HG02642 (cell line): Measurements from ENCODE around the gene GRID2.
"Not testable (repeated sequence)": the region's sequence is repeated elsewhere in the genome, so short reads cannot be mapped to it uniquely, and the experiment has no call there.

ENCODE experiments used
- ATAC-seq: cut with Tn5 transposase; IDR thresholded peaks from one replicate; pipeline ENCODE4 v1.9.1; 2021; ENCODE audit warnings: mild to moderate bottlenecking; ENCODE audit not compliant: unreplicated experiment, poor library complexity

The GRID2 gene

DNA sequence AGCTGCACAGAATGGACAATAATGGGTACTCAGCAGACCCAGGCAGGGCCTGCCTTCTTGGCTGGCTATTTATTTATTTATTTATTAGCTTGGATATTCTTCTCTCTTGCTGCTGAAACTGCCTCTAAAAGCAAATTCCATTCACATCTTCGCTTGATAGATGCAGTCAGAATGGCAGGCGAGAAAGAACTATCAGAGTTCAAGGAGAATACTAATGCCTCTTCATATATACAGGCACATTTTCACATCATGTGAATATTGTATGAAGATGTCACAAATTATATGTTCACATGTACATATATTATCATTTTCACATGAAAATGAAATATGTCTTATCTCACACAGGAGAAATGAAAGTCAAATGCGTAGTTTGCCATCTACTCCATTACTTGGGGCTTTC, 1045.1 kb downstream of the GRID2 start:
- no peak for ATAC-seq

DNA sequence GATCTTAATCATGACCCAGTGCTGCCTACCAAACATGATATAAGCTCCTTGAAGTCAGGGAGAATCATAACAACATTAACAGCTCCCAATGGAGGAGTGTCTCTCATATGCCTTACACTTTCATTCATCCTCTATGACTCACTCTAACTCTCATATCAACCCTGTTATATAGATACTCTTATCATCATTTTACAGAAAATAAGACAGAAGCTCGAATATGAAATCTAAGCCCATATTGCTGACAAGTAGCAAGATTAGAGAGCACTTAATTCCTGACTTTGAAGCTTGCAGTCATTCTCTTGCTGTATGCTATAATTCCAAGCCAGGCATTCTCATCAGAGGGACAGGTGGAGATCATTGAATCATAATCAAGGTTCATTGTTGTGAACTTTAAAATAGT, 1048.1 kb downstream of the GRID2 start:
- no peak for ATAC-seq

DNA sequence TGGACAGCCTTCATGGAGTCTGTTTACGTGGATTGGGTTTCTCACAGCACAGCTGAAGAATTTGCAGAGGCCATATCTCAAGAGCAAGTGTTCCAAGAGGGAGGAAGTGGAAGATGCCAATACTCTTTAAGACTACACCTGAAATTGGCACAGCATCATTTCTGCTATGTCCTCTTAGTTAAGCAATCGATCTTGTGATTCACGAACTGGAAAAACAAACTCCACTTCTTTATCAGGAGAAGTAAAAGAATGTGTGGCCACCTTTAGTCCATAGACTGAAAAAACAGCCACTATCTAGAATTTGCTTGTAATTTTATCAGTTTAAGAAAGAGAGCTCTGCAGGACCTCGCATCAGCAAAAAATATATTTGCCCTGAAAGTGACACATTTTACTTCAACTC, 1051.6 kb downstream of the GRID2 start:
- no peak for ATAC-seq

- no peak for ATAC-seq
Measured at GRCh38 chr4:93359586-93359985, 1055.8 kb downstream of the GRID2 start.

GRCh38 chr4:93366169-93366755, 1062.5 kb downstream of the GRID2 start:
- ATAC-seq: not testable (repeated sequence)

GRCh38 chr4:93368968-93369367, 1065.2 kb downstream of the GRID2 start:
- ATAC-seq: no peak

GRCh38 chr4:93370256-93370655, 1066.5 kb downstream of the GRID2 start:
- no peak for ATAC-seq

DNA sequence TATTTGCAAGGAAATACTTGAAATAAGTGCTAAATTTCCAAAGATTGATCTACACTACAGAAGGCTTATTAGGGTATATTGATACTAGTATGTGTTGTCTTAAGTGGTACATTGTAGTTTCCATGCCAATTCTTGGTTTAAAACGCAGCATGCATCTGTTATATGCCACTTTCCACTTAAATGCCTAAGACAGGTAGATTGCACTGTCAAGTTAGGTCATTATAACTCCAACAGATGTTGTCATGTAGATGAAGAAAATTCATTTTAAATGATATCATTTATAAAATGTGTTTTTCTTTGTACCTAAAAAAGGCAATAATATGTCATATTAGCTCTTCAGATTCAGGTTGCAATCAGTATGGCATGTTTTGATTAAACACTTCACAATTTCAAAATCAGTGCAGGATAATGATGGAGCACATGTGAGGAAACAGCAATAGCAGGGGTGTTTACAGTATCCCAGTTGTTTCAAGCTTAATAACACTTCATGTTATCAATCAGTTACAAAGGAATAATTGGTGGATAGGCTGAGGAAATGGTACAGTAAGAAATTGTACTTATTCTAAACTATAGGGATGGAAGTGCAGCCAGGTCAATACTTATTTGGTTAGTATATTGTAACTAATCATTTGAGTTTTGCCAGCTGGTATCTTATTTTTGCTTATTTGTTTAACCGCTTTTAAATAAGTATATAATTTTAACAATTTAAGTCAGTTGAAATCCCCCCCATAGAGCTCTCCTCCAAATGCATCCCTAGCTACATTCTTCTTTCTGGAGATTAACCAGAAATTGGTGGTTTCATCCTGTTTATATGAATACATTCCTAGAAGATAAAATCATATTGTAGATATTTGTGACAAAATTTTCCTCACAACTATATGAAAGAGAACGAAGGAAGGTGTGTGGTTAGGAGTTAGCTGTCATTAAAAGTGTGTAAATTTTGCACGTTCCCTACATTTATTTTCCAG, 1070.4 kb downstream of the GRID2 start:
- no peak for ATAC-seq

- ATAC-seq: no peak
Measured at GRCh38 chr4:93384241-93384640, 1080.5 kb downstream of the GRID2 start.

DNA sequence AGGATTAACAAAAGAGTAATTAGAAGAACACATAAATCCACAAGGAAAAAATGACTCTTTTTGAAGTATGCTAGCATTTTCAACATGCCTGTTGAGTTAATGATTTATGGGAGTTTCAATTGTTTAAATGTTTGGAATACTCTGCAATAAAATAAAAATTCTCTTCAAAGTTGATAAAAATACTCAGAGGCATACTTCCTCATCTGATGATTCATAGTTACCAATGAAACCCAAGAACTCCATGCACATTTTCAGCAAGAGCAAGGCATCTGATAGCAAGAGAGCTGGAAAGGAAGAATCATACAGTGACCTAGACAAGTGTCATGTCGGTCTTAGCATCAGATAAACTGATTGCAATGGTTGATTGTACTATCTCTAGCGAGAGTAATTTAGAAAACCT, 1081.1 kb downstream of the GRID2 start:
- no peak for ATAC-seq

- ATAC-seq: no peak
Measured at GRCh38 chr4:93394545-93395081, 1090.8 kb downstream of the GRID2 start.

GRCh38 chr4:93396272-93396671, 1092.5 kb downstream of the GRID2 start:
- ATAC-seq: no peak

DNA sequence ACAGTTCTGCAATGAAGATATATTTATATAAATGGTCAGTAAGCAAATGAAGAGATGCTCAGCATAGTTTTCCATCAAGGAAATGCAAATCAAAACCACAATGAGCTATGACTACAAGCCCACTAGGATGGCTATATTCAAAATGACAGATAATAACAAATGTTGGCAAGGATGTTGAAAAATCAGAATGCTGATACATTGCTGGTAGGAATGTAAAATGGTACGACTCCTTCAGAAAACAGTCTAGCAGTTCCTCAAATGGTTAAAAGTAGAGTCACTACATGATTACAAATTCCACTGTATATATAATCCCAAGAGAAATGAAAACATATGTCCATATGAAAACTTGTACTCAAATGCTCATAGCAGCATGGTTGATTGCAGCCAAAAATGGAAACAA, 1099.8 kb downstream of the GRID2 start:
- ATAC-seq: no peak

GRCh38 chr4:93407493-93408275, 1103.9 kb downstream of the GRID2 start:
- ATAC-seq: no peak

- ATAC-seq: no peak
Measured at GRCh38 chr4:93409035-93409434, 1105.3 kb downstream of the GRID2 start.

- ATAC-seq: no peak
Measured at GRCh38 chr4:93414041-93414550, 1110.3 kb downstream of the GRID2 start.

DNA sequence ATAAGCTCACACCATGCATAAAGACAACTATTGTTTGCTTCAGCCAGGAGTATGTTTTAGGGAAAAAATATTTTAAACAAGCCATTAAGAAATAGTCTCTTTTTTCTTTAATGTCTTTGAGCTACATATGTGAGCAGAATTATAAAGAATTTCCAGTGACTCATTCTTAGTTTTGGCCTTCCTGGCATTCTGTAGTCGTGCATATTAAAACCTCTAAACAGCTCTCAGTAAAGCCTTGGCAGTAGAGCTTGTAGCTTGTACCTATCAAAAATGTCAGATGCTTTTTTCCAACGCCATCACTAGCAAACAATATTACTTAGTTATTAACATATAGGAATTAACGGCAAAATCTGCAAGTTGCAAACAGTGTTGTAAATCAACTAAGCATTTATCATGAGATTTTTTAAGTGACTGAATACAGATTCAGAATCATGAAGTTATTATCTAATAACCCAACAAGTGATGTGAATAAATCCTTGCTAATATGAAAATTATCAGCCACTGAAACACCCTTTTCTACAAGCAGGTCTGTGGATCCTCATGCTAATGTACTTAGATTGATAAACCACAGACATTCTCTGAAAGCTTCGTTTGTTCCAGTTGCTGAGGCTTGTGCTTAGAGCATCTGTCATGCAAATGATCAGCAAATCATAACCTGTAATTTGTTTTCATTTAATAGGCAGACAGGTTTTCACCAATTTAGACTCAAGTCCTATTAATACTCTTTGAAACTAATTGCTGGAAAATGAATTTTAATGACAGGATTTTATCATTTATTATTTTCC, 1112.8 kb downstream of the GRID2 start:
- ATAC-seq: no peak

DNA sequence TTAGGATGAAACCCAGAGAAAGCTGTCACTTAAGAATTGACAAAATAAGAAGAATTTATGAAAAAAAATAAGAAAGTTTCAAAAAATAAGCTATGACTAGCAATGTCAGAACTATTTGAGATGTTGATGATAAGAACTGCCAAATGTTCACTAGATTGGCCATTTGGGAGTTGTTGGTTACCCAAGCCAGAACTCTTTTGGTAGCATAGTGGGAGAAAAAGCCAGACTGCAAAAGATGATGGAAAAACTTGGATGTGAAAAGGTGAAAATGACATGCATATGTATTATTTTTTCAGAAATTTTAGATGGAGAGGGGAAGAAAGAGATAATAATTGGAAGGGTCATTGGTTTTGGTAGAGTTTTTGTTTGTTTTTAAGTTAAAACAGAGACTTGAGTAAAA, 1127.6 kb downstream of the GRID2 start:
- ATAC-seq: no peak

DNA sequence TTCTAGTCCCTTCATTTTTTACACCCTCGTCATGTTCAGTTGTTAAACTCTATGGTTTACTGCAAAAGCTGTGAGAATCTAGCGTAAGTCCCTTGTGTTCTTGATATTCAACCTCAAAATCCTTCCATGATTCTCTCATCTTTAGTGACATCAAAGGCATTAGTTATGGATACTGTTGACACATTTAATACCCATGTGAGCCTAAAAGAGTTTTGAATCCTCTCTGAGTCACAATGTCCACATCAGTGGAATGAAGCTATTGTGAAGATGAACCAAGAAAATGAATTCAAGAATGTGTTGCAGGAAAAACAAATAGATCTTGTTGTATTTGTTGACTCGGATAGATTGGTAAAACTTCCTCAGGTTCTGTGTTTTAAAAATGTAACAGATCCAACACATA, 1130.1 kb downstream of the GRID2 start:
- ATAC-seq: no peak
